ENCODE data around the gene NMRAL1.

NMRAL1 gene

GRCh38 chr16:4474192-4474961 is at the start of gene NMRAL1:
Gene NMRAL1, minus strand, starts transcription at chr16:4474625. Its CDS starts 493 bp downstream, at chr16:4474132.
- ATAC-seq: peak; percentile 55 to 64

GRCh38 chr16:4523686-4524085 is 49.3 kb upstream of the NMRAL1 start:
- no peak for ATAC-seq

GRCh38 chr16:4522051-4522581 is 47.7 kb upstream of the NMRAL1 start:
- ATAC-seq: no peak

- no peak for ATAC-seq
Measured at GRCh38 chr16:4520913-4521312, 46.5 kb upstream of the NMRAL1 start.

- ATAC-seq: no peak
Measured at GRCh38 chr16:4519274-4520058, 45.0 kb upstream of the NMRAL1 start.

- ATAC-seq: no peak
Measured at GRCh38 chr16:4517812-4518680, 43.6 kb upstream of the NMRAL1 start.

- ATAC-seq: peak in 1 of 2 donors; percentile 44
Measured at GRCh38 chr16:4515611-4516233, 41.3 kb upstream of the NMRAL1 start.

- no peak for ATAC-seq
Measured at GRCh38 chr16:4514606-4515005, 40.2 kb upstream of the NMRAL1 start.

- ATAC-seq: no peak
Measured at GRCh38 chr16:4513881-4514280, 39.5 kb upstream of the NMRAL1 start.

- ATAC-seq: no peak
Measured at GRCh38 chr16:4513086-4513860, 38.8 kb upstream of the NMRAL1 start.

GRCh38 chr16:4512473-4512872 is 38.0 kb upstream of the NMRAL1 start:
- ATAC-seq: no peak

- no peak for ATAC-seq
Measured at GRCh38 chr16:4511441-4512082, 37.1 kb upstream of the NMRAL1 start.

- no peak for ATAC-seq
Measured at GRCh38 chr16:4510747-4511426, 36.5 kb upstream of the NMRAL1 start.

GRCh38 chr16:4510131-4510530 is 35.7 kb upstream of the NMRAL1 start:
- ATAC-seq: no peak

GRCh38 chr16:4509420-4509819 is 35.0 kb upstream of the NMRAL1 start:
- no peak for ATAC-seq

- ATAC-seq: no peak
Measured at GRCh38 chr16:4508806-4509205, 34.4 kb upstream of the NMRAL1 start.

- ATAC-seq: no peak
Measured at GRCh38 chr16:4507588-4508345, 33.3 kb upstream of the NMRAL1 start.

GRCh38 chr16:4506450-4506849 is 32.0 kb upstream of the NMRAL1 start:
- peak; percentile 72 to 83 for ATAC-seq

- ATAC-seq: peak; percentile 83 to 85
Measured at GRCh38 chr16:4505356-4506147, 31.1 kb upstream of the NMRAL1 start.
